ENCODE data around the gene ASXL1. TPM values are rescaled to one million over a fixed set of nuclear protein-coding genes. Genes with fewer than 3 reads are reported as not detected.

ASXL1 gene
- total and polyA plus RNA-seq, 9 of the 15 experiments (the other 6 are each of a cell fraction or from before 2014, with no cell fraction given): 6.5 to 65.3 (median 32.3) TPM

DNA sequence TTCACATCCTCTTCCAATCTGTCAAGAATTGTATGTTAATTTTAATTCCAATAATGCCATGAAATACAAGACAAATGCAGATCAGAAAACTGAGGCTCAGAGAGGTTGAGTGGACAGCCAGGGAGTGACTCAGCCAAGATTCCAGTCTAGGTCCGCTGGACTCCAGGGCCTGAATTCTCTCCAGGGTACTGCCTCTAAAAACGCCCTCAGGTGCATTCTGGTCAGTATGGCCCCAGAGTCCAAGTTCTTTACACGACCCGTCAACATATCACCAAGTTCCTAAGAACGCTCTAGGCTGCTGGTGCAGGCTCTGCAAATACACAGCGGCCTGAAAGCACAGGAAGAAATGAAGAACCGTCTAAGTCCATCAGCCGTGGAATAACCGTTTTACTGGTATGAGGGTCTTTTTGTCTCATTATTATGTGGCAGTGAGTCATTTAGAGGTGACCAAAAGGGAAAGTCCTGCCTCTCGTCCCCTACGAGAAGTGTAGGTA, 709 bp upstream of the ASXL1 start (continued):
- no peak for TF ChIP-seq ZNF12 (CRISPR knock-in tag; IDR thresholded peaks at IDR 0.05)
- peak; percentile 16; the same call in 1 of the 2 replicates for TF ChIP-seq SMARCC2 (IDR thresholded peaks at IDR 0.05; ENCODE audit: low read depth)
- TF ChIP-seq KLF16 (IDR thresholded peaks at IDR 0.05): no peak
- no peak for TF ChIP-seq HMGN3 (IDR thresholded peaks at IDR 0.05; ENCODE audit: borderline replicate concordance, extremely low read depth, insufficient read length, low read depth, low read length)
- no peak for TF ChIP-seq ELF1 (tag; IDR thresholded peaks at IDR 0.05)
- no peak for TF ChIP-seq RUNX1 (IDR thresholded peaks at IDR 0.05; ENCODE audit: low read depth)
- TF ChIP-seq PHB2 (IDR thresholded peaks at IDR 0.05; ENCODE audit: low read depth): no peak
- no peak for TF ChIP-seq DACH1 (IDR thresholded peaks at IDR 0.05; ENCODE audit: partially characterized antibody)
- no peak for TF ChIP-seq NR3C1 (CRISPR knock-in tag; IDR thresholded peaks at IDR 0.05)
- TF ChIP-seq ZBTB17 (CRISPR knock-in tag; IDR thresholded peaks at IDR 0.05): no peak
- TF ChIP-seq, protein P1, sequence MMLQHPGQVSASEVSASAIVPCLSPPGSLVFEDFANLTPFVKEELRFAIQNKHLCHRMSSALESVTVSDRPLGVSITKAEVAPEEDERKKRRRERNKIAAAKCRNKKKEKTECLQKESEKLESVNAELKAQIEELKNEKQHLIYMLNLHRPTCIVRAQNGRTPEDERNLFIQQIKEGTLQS (IDR thresholded peaks at IDR 0.05): peak; percentile 46
- TF ChIP-seq, protein P1 (CRISPR knock-in tag; conservative IDR thresholded peaks at IDR 0.05): no peak; the same call in 1 of the 2 replicates
- TF ChIP-seq, protein P2, sequence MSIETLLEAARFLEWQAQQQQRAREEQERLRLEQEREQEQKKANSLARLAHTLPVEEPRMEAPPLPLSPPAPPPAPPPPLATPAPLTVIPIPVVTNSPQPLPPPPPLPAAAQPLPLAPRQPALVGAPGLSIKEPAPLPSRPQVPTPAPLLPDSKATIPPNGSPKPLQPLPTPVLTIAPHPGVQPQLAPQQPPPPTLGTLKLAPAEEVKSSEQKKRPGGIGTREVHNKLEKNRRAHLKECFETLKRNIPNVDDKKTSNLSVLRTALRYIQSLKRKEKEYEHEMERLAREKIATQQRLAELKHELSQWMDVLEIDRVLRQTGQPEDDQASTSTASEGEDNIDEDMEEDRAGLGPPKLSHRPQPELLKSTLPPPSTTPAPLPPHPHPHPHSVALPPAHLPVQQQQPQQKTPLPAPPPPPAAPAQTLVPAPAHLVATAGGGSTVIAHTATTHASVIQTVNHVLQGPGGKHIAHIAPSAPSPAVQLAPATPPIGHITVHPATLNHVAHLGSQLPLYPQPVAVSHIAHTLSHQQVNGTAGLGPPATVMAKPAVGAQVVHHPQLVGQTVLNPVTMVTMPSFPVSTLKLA (conservative IDR thresholded peaks at IDR 0.05): no peak
- 0 out of 2 replicates have a peak, but pooled peaks have one; percentile 40 for TF ChIP-seq NBN (IDR thresholded peaks at IDR 0.05; ENCODE audit: low read depth)
- 0 out of 2 replicates have a peak, but pooled peaks have one; percentile 10 for TF ChIP-seq TAL1 (IDR thresholded peaks at IDR 0.05)
- no peak for TF ChIP-seq NFYB (IDR thresholded peaks at IDR 0.05; ENCODE audit: extremely low read depth, insufficient read length)
- no peak for TF ChIP-seq SMAD1 (IDR thresholded peaks at IDR 0.05; ENCODE audit: low read depth, low read length, partially characterized antibody)
- no peak for TF ChIP-seq CEBPB (tag; IDR thresholded peaks at IDR 0.05)
- no peak for TF ChIP-seq KAT8 (IDR thresholded peaks at IDR 0.05; ENCODE audit: low read depth)
- TF ChIP-seq NRF1 (conservative IDR thresholded peaks at IDR 0.05 in 1 of 2, IDR thresholded peaks at IDR 0.05 in 1 of 2): no peak
- TF ChIP-seq MCM3 (IDR thresholded peaks at IDR 0.05): no peak
- TF ChIP-seq ESRRB (CRISPR knock-in tag; IDR thresholded peaks at IDR 0.05; ENCODE audit: borderline replicate concordance): no peak
- no peak for TF ChIP-seq SNRNP70 (optimal IDR thresholded peaks at IDR 0.05; ENCODE audit: low read depth, low read length)
- no peak for TF ChIP-seq NR2F6 (CRISPR knock-in tag; IDR thresholded peaks at IDR 0.05)
- TF ChIP-seq ZNF212 (CRISPR knock-in tag; IDR thresholded peaks at IDR 0.05): no peak
- TF ChIP-seq, protein P3, sequence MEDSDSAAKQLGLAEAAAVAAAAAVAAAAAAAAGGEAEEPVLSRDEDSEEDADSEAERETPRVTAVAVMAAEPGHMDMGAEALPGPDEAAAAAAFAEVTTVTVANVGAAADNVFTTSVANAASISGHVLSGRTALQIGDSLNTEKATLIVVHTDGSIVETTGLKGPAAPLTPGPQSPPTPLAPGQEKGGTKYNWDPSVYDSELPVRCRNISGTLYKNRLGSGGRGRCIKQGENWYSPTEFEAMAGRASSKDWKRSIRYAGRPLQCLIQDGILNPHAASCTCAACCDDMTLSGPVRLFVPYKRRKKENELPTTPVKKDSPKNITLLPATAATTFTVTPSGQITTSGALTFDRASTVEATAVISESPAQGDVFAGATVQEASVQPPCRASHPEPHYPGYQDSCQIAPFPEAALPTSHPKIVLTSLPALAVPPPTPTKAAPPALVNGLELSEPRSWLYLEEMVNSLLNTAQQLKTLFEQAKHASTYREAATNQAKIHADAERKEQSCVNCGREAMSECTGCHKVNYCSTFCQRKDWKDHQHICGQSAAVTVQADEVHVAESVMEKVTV (CRISPR knock-in tag; IDR thresholded peaks at IDR 0.05): no peak
- no peak for TF ChIP-seq RAD51 (IDR thresholded peaks at IDR 0.05; ENCODE audit: borderline replicate concordance, low read depth)
